Liver (tissue), 9 donors: ENCODE results near the gene TNNI3K. TPM values are rescaled to one million over a fixed set of nuclear protein-coding genes. Genes with fewer than 3 reads are reported as not detected.

Experiments
- DNase-seq: peaks from one replicate; pipeline ENCODE4 v3.0.0-alpha.2; 2017; ENCODE audit warnings: low spot score
- H3K27ac ChIP-seq, 2 donors: one replicate each; pipeline ENCODE4 v1.7.0; 2013; ENCODE audit warnings: inconsistent platforms in 2 of 2, low read length in 2 of 2, control low read depth in 1 of 2, low read depth in 1 of 2, mild to moderate bottlenecking in 1 of 2
- H3K27me3 ChIP-seq, 4 donors: one replicate each; pipeline versions ENCODE4 v1.6.1 to v1.7.0; 2013; ENCODE audit warnings: low read length in 3 of 4, inconsistent platforms in 1 of 4, mild to moderate bottlenecking in 1 of 4, moderate library complexity in 1 of 4; ENCODE audit not compliant: control insufficient read depth in 4 of 4, insufficient read depth in 4 of 4
- H3K36me3 ChIP-seq, 4 donors: one replicate each; pipeline versions ENCODE4 v1.6.1 to v1.7.0; 2013; ENCODE audit warnings: low read length in 3 of 4, mild to moderate bottlenecking in 3 of 4, low read depth in 1 of 4, moderate library complexity in 1 of 4; ENCODE audit not compliant: control insufficient read depth in 4 of 4, insufficient read depth in 3 of 4
- H3K4me1 ChIP-seq, 4 donors: one replicate each; pipeline versions ENCODE4 v1.6.1 to v1.7.0; 2013; ENCODE audit warnings: low read length in 3 of 4, mild to moderate bottlenecking in 3 of 4, moderate library complexity in 1 of 4; ENCODE audit not compliant: control insufficient read depth in 4 of 4, insufficient read depth in 4 of 4
- H3K4me3 ChIP-seq, 3 donors: one replicate each; pipeline versions ENCODE4 v1.6.1 to v1.7.0; 2013; ENCODE audit warnings: low read length in 3 of 3, control low read depth in 1 of 3, low read depth in 1 of 3, mild to moderate bottlenecking in 1 of 3
- H3K9ac ChIP-seq, 2 donors: one replicate each; pipeline ENCODE4 v1.7.0; 2013; ENCODE audit warnings: low read length in 2 of 2, mild to moderate bottlenecking in 2 of 2, moderate library complexity in 2 of 2, control low read depth in 1 of 2, low read depth in 1 of 2
- H3K9me3 ChIP-seq, 4 donors: one replicate each; pipeline versions ENCODE4 v1.6.1 to v1.7.0; 2013; ENCODE audit warnings: low read length in 3 of 4; ENCODE audit not compliant: control insufficient read depth in 4 of 4
- EGR1 ChIP-seq, 2 donors: IDR thresholded peaks; 2 replicates each; pipeline ENCODE4 v1.6.1; 2016 to 2018; ENCODE audit warnings: antibody characterized with exemption in 2 of 2, low read depth in 2 of 2
- FOXA1 ChIP-seq: IDR thresholded peaks from 2 replicates; pipeline ENCODE4 v1.6.1; 2016; ENCODE audit warnings: antibody characterized with exemption
- FOXA2 ChIP-seq: IDR thresholded peaks from 2 replicates; pipeline ENCODE4 v1.6.1; 2016; ENCODE audit warnings: antibody characterized with exemption
- GABPA ChIP-seq, 2 donors: IDR thresholded peaks in 1 of 2; conservative IDR thresholded peaks in 1 of 2; 2 replicates each; pipeline ENCODE4 v1.6.1; 2016; ENCODE audit warnings: antibody characterized with exemption in 2 of 2, mild to moderate bottlenecking in 1 of 2, moderate library complexity in 1 of 2
- HNF4A ChIP-seq, 2 donors: conservative IDR thresholded peaks; 2 replicates each; pipeline ENCODE4 v1.6.1; 2016; ENCODE audit warnings: antibody characterized with exemption in 2 of 2, mild to moderate bottlenecking in 2 of 2
- HNF4G ChIP-seq: IDR thresholded peaks from 2 replicates; pipeline ENCODE4 v1.6.1; 2016; ENCODE audit warnings: antibody characterized with exemption
- JUND ChIP-seq, 2 donors: IDR thresholded peaks; 2 replicates each; pipeline ENCODE4 v1.6.1; 2016; ENCODE audit warnings: antibody characterized with exemption in 2 of 2
- NR2F2 ChIP-seq: IDR thresholded peaks from 2 replicates; pipeline ENCODE4 v1.6.1; 2016; ENCODE audit warnings: antibody characterized with exemption
- RAD21 ChIP-seq, 2 donors: IDR thresholded peaks; 2 replicates each; pipeline ENCODE4 v1.6.1; 2016; ENCODE audit warnings: antibody characterized with exemption in 2 of 2, mild to moderate bottlenecking in 2 of 2
- REST ChIP-seq: IDR thresholded peaks from 2 replicates; pipeline ENCODE4 v1.6.1; 2016; ENCODE audit warnings: antibody characterized with exemption, mild to moderate bottlenecking
- RXRA ChIP-seq, 2 donors: IDR thresholded peaks; 2 replicates each; pipeline ENCODE4 v1.6.1; 2017 to 2018; ENCODE audit warnings: antibody characterized with exemption in 2 of 2, mild to moderate bottlenecking in 1 of 2
- SP1 ChIP-seq: IDR thresholded peaks from 2 replicates; pipeline ENCODE4 v1.6.1; 2018; ENCODE audit warnings: antibody characterized with exemption, mild to moderate bottlenecking
- TAF1 ChIP-seq: conservative IDR thresholded peaks from 2 replicates; pipeline ENCODE4 v1.6.1; 2016; ENCODE audit warnings: antibody characterized with exemption, mild to moderate bottlenecking
- YY1 ChIP-seq: IDR thresholded peaks from 2 replicates; pipeline ENCODE4 v1.6.1; 2016; ENCODE audit warnings: antibody characterized with exemption, mild to moderate bottlenecking
- ZBTB33 ChIP-seq: IDR thresholded peaks from 2 replicates; pipeline ENCODE4 v1.6.1; 2016; ENCODE audit warnings: antibody characterized with exemption
- WGBS: extraction: QIAGEN DNeasy Blood & Tissue Kit; methylation state at CpG from one replicate; pipeline ENCODE4 v1.1.7; 2013; 5-methylcytosine and 5-hydroxymethylcytosine counted together
- polyA plus RNA-seq, 2 donors: library from polyadenylated mRNA; stranded (reverse) in 1 of 2; unstranded in 1 of 2; fragments of 200-250 nt in 1 of 2; fragments of >200 nt in 1 of 2; fragmentation: Nextera tagmentation in 1 of 2; extraction: Ambion mirVana in 1 of 2; gene quantifications; one replicate each; pipeline versions ENCODE4 v1.2.1 to v1.2.3, GENCODE V29; 2013 to 2015
- total RNA-seq, 2 donors: library from RNA; depleted of rRNA; stranded (reverse); fragments of >200 nt; gene quantifications; one replicate each; pipeline ENCODE4 v1.2.3, GENCODE V29; 2014
- TF ChIP-seq, protein P1 (sequence below): fragments of 150-350 bp; IDR thresholded peaks from 2 replicates; pipeline ENCODE4 v1.5.1; 2017; ENCODE audit warnings: improper control_type of control experiment, low read depth, low read length; ENCODE audit not compliant: missing input control
- TF ChIP-seq, protein P2 (sequence below): IDR thresholded peaks from 2 replicates; pipeline ENCODE4 v1.6.1; 2016; ENCODE audit warnings: antibody characterized with exemption
- TF ChIP-seq, protein P3 (sequence below): IDR thresholded peaks from 2 replicates; pipeline ENCODE4 v1.6.1; 2016; ENCODE audit warnings: antibody characterized with exemption
- donor health status: healthy.
- donor health status: healthy.
- donor health status: healthy.
- donor health status: healthy.
- donor health status: healthy.

Gene TNNI3K
- total and polyA plus RNA-seq, 4 donors, result 0.09 to 0.10 TPM; not detected in 2

DNA sequence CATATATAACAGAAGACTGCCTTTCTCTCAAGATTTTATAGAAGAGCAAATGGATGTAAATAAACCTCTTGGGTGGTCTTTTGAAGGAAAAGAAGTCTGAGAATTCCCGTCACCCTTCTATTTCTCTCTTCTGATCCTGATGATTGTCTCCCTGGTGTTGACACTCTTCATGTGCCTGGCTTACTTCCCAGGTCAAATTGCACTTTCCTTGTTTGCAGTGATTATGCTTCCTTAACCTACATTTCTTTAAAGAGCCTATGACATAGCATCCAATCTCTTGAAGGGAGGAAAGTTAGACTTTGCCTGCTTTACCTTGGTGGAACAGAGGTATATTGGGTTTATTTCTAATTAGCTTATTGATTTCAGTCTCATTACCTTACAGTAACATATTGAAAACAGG is 197.1 kb downstream of the TNNI3K start:
- no peaks in the 10 kb centered on the region for H3K27me3 ChIP-seq
- TF ChIP-seq YY1 (no peak), NR2F2 (no peak), TAF1 (no peak), RAD21 (IDR thresholded peaks at IDR 0.05) (no peak), REST (no peak), JUND (IDR thresholded peaks at IDR 0.05) (no peak), RXRA (IDR thresholded peaks at IDR 0.05) (no peak), HNF4A (conservative IDR thresholded peaks at IDR 0.05) (no peak), GABPA (IDR thresholded peaks at IDR 0.05 in 1 of 2, conservative IDR thresholded peaks at IDR 0.05 in 1 of 2) (no peak), FOXA2 (no peak), SP1 (no peak), ZBTB33 (no peak), HNF4G (no peak)
- TF ChIP-seq, protein P1, sequence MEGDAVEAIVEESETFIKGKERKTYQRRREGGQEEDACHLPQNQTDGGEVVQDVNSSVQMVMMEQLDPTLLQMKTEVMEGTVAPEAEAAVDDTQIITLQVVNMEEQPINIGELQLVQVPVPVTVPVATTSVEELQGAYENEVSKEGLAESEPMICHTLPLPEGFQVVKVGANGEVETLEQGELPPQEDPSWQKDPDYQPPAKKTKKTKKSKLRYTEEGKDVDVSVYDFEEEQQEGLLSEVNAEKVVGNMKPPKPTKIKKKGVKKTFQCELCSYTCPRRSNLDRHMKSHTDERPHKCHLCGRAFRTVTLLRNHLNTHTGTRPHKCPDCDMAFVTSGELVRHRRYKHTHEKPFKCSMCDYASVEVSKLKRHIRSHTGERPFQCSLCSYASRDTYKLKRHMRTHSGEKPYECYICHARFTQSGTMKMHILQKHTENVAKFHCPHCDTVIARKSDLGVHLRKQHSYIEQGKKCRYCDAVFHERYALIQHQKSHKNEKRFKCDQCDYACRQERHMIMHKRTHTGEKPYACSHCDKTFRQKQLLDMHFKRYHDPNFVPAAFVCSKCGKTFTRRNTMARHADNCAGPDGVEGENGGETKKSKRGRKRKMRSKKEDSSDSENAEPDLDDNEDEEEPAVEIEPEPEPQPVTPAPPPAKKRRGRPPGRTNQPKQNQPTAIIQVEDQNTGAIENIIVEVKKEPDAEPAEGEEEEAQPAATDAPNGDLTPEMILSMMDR, result no peak
- TF ChIP-seq, protein P2, sequence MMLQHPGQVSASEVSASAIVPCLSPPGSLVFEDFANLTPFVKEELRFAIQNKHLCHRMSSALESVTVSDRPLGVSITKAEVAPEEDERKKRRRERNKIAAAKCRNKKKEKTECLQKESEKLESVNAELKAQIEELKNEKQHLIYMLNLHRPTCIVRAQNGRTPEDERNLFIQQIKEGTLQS, result no peak
- TF ChIP-seq, protein P3, sequence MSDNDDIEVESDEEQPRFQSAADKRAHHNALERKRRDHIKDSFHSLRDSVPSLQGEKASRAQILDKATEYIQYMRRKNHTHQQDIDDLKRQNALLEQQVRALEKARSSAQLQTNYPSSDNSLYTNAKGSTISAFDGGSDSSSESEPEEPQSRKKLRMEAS, result no peak

DNA sequence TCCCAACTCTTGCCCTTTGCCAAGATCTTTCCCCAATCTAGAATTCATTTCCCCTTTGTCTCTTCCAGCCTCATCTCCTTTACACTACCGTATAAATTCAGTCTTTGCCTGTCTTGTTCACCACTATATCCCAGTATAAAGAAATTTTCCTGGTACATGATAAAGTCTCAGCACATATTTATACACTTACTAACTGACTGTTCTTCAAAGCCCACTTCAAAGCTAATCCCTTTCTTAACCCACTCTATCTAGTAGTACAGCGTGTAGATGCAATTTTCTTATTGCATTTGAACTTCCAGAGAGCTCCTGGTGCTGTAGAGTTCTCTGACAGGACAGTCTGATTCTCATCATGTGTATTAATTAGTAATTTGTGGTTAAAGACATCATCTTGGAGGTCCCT is 199.1 kb downstream of the TNNI3K start:
- Histone ChIP-seq H3K9me3 (no peaks in the 10 kb centered on the region), H3K27me3 (no peaks in the 10 kb centered on the region), H3K9ac (no peak overlapping the region), H3K36me3 (no peaks in the 10 kb centered on the region), H3K4me1 (no peaks in the 10 kb centered on the region), H3K4me3 (no peak overlapping the region), H3K27ac (no peak overlapping the region)
- no peak for TF ChIP-seq JUND (IDR thresholded peaks at IDR 0.05)
- no peak for TF ChIP-seq SP1
- no peak for TF ChIP-seq RAD21 (IDR thresholded peaks at IDR 0.05)
- TF ChIP-seq, protein P2, result no peak
- no peak for TF ChIP-seq REST
- TF ChIP-seq FOXA1, result no peak
- no peak for TF ChIP-seq EGR1 (IDR thresholded peaks at IDR 0.05; ENCODE audit: low read depth in 2 of 2)
- no peak for TF ChIP-seq ZBTB33
- no peak for TF ChIP-seq HNF4A (conservative IDR thresholded peaks at IDR 0.05)
- no peak for TF ChIP-seq FOXA2
- no peak for DNase-seq
- 73% methylated on average over 2 of the region's 2 CpGs for WGBS

More for the DNA sequence above, 197.1 kb downstream of the TNNI3K start:
- H3K4me3 ChIP-seq, result no peak overlapping the region
- H3K9ac ChIP-seq, result no peak overlapping the region
- no peak overlapping the region for H3K27ac ChIP-seq
- H3K9me3 ChIP-seq, result no peaks in the 10 kb centered on the region
- H3K36me3 ChIP-seq, result no peaks in the 10 kb centered on the region
- 0% methylated on average over 1 of the region's 1 CpG for WGBS
- H3K4me1 ChIP-seq, result no peaks in the 10 kb centered on the region
- DNase-seq, result no peak
